Skin of body (tissue), 2 donors: ENCODE measurements around the gene EVL. TPM values are rescaled to one million over a fixed set of nuclear protein-coding genes. Genes with fewer than 3 reads are reported as not detected.

Experiments
- DNase-seq: peaks from one replicate; lab custom pipeline; 2025; lab: John Stamatoyannopoulos, UW
- total RNA-seq: library from RNA; depleted of rRNA; stranded (reverse); fragments of >200 nt; gene quantifications from one replicate; pipeline ENCODE4 v1.2.3, GENCODE V29; 2014

The EVL gene
- total RNA-seq, 1 donor from 2014 or later: 46.1 TPM

GRCh38 chr14:100082723-100083122 lies 17.5 kb downstream of the EVL start:
- no peak for DNase-seq

GRCh38 chr14:100083706-100084105 lies 18.5 kb downstream of the EVL start:
- no peak for DNase-seq

DNA sequence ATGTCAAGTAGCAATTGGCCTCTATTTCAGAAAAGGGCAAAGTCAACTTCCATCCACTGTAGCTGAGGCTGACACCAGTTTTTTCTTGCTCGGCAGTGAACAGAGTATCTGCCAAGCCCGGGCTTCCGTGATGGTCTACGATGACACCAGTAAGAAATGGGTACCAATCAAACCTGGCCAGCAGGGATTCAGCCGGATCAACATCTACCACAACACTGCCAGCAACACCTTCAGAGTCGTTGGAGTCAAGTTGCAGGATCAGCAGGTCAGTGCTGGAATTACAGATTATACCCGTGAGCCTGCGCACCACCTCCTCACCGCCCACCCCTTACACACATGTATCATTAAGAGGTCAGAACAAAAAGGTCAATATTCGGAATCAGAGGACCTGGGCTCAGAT lies 19.4 kb downstream of the EVL start:
- DNase-seq: no peak

- no peak for DNase-seq
These were observed 20.2 kb downstream of the EVL start for GRCh38 chr14:100085462-100085861.

DNA sequence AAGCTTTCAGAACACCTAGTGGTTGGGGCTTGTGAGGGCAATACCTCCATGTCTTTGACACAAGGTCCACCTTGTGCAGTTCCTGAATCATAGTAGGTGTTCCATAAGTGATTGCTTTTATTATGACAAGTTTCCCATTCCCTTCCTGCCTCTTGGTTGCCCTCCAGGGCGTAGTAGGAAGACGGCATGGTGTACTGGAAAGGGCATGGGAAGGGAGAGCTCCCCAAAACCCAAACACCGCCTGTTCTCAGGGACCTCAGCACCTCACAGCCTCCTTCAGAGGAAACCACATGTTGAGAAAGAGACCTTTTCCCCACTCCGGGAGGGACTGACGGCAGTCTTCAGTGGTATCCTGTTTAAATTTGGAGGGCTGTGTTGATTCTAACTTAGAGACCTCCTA lies 21.1 kb downstream of the EVL start:
- no peak for DNase-seq

DNA sequence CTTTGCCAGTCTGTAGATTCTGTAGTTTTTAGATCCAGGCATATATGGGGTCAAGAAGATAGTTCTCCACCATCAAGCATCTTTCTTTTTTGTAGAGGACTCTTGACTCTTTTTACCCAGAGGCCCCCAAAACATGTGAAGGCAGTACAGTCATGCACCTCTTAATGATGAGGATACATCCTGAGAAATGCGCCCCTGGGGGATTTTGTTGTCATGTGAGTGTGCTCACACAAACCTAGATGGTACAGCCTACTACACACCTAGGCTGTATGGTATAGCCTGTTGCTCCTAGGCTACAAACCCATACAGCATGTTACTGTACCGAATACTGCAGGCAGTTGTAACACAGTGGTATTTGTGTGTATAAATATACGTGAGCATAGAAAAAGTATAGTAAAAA lies 23.0 kb downstream of the EVL start:
- no peak for DNase-seq

- no peak for DNase-seq
These were observed 26.2 kb downstream of the EVL start for GRCh38 chr14:100091386-100091785.

- no peak for DNase-seq
These were observed 27.6 kb downstream of the EVL start for GRCh38 chr14:100092832-100093231.

- DNase-seq: no peak
These were observed 28.1 kb downstream of the EVL start for GRCh38 chr14:100093319-100093718.

GRCh38 chr14:100096656-100097055 lies 31.4 kb downstream of the EVL start:
- DNase-seq: no peak

DNA sequence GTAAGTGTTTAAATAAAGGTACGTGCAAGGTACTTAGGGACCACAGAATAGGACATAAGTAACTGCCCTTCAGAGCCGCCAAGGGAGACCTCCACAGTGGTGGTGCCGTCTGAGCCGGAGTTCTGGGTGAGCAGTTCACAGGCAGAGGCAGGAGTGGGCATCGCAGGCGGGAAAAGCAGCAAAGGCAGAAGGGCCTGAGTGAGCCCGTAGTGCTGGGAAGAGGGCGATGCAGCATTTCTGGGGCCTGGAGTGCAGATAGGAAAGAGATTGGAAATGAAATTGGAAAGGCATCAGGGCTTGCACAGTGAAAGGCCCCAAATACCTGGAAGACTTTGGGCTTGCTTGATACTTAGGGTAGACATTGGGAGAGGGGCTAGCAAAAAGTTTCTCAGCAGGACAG lies 32.9 kb downstream of the EVL start:
- DNase-seq: no peak

- DNase-seq: no peak
These were observed 34.9 kb downstream of the EVL start for GRCh38 chr14:100100032-100100703.

- DNase-seq: no peak
These were observed 37.0 kb downstream of the EVL start for GRCh38 chr14:100102156-100102785.

DNA sequence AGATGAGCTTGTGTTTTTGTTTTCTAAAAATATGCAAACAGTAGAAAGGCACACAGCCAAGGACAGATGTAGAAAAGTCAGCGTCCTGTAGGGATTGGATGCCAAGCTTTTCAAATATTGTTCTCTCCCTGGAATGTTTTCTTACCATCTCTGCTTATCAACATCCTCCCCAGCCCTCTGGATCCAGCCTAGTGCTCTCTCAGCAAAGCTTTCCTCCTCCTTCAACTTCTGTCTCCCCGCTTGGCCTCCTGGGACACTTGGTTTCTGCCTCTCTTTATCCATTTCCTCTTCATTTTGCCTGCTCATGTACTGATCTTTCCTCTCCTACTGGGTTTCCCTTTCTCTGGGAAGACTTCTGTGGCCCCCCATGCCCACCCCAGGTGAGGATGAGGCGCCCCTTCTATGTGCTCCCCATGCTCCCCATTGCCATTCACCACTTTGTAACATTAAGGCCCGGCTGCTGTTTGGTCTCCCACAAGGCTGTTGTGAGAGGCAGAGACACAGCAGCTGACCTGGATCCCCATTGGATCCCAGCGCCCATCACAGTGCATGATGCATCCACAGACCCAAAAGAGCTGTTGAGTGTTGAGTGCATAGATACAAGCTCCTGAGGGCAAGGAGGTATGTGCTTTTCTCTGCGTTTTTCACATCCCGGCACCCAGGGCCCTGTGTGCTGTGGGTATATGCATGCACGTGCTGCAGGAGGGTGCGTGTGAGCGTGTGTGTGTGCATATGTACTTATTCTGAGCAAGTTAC lies 38.2 kb downstream of the EVL start:
- DNase-seq: peak; percentile 43

DNA sequence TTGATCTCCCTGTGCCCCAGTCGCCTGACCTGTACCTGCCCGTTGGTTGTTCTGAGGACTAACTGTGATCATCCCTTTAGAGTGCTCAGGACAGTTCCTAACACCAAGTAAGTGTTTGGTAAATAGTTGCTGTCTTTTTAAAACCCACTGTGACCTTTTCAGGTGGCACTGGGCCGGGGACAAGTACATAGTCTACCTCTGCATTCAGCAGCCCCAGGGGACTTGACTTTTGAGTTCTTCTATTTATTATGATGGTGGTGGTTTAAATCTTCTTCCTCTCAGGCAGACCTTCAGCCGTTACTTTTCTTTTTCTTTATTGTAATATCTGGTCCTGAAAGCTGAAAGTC lies 38.8 kb downstream of the EVL start:
- no peak for DNase-seq

DNA sequence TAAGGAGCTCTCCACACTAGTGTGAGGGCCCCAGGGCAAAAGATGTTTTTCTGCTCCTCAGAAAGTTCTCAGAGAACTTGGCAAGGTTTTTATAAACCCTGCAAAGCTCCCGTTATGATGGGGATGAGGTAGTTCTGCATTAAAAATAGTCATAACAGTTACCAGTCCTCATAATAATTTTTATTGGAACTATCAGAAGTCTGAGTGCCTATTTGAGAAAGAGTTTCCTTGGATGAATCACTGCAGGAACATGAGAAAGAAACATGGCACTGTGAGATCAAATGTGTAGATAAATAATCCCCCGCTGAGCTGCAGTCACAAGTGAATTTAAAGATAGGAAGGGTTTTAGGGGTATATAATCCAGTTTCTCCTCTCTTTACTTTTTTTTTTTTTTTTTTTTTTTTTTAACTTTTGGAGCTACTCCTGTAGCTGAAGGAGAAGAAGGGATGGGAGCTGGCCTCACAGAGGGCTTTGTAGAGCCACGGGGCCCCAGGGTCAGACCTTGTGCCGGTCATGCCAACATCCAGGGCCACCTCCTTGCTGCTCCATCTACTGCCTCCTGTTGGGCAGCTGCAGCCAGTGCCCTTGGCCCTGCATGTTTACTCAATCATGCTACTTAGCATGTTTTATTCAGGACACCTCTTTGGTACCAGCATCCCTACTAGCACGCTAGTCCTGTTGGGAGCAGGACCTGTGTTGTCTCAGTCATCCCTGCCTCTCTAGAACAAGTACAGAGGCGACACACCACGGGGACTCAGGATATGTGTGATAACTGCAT lies 39.5 kb downstream of the EVL start:
- DNase-seq: no peak

- no peak for DNase-seq
These were observed 40.3 kb downstream of the EVL start for GRCh38 chr14:100105357-100106169.

DNA sequence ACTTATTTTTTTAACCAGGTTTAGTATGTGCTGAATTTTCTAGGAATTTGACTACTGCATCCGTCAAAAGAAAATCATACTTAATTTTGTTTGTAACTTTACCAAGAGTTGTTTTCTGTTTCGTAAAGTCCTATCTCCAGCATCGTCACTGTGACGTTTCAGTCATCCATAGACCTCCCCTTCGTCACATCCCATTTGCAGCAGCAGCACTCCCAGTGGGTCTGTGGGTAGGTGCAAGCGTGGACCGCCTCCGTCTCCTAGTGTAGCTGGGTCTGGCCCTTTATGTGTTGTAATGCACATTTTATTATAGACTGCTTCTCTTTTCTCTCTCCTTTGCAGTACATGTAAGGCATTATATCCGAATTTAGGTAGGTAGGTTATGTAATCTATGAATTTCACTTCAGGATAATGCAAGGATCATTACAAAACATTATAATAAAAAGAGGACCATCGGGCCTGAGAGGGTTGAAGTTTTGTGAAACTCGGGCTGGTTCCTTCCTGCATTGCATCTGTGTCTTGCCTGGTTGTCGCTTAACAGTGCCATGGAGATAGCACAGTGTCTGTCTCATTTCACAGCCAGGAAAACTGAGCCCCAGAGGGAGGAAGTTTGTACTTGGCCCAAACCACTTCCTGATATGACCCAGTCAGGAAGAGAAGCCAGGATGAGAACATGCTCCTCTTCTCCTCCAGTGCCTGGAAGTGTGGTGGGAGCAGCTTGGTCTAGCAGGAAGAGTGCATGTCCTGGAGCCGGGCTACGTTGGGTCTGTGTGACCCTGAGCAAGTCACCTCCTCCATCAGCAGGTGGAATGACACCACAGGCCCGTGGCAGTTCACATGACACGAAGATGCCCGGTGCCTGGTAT lies 41.3 kb downstream of the EVL start:
- no peak for DNase-seq

- DNase-seq: no peak
These were observed 42.0 kb downstream of the EVL start for GRCh38 chr14:100107236-100107635.
